Inferior parietal cortex (tissue), 1 donor: ENCODE measurements around the gene SNX10.
"Not testable (repeated sequence)": the region's sequence is repeated elsewhere in the genome, so short reads cannot be mapped to it uniquely, and the experiment has no call there.

Experiments
- DNase-seq: peaks from one replicate; pipeline ENCODE4 v3.0.0-alpha.2; 2016; ENCODE audit errors: extremely low spot score

Gene SNX10

GRCh38 chr7:26291699-26292538 is at the start of gene SNX10:
SNX10 (plus strand) TSS chr7:26291862; CDS start chr7:26346443, 54,581 bp downstream.
- peak; percentile 44 for DNase-seq

GRCh38 chr7:26245150-26245549 is 46.5 kb upstream of the SNX10 start:
- no peak for DNase-seq

- no peak for DNase-seq
Observed at GRCh38 chr7:26250239-26250638, 41.4 kb upstream of the SNX10 start.

GRCh38 chr7:26261866-26262265 is 29.8 kb upstream of the SNX10 start:
- not testable (repeated sequence) for DNase-seq

GRCh38 chr7:26265065-26265464 is 26.6 kb upstream of the SNX10 start:
- DNase-seq = no peak

GRCh38 chr7:26265499-26266075 is 26.1 kb upstream of the SNX10 start:
- no peak for DNase-seq

- DNase-seq = no peak
Observed at GRCh38 chr7:26267601-26268166, 24.0 kb upstream of the SNX10 start.

GRCh38 chr7:26275213-26275612 is 16.4 kb upstream of the SNX10 start:
- DNase-seq = no peak

GRCh38 chr7:26278770-26279169 is 12.9 kb upstream of the SNX10 start:
- DNase-seq = no peak

GRCh38 chr7:26279405-26279804 is 12.3 kb upstream of the SNX10 start:
- DNase-seq = no peak

GRCh38 chr7:26280097-26280496 is 11.6 kb upstream of the SNX10 start:
- no peak for DNase-seq

GRCh38 chr7:26280723-26281122 is 10.9 kb upstream of the SNX10 start:
- DNase-seq = no peak

GRCh38 chr7:26284477-26284876 is 7.2 kb upstream of the SNX10 start:
- no peak for DNase-seq

GRCh38 chr7:26284995-26285632 is 6.5 kb upstream of the SNX10 start:
- DNase-seq = no peak

- no peak for DNase-seq
Observed at GRCh38 chr7:26286157-26286556, 5.5 kb upstream of the SNX10 start.

GRCh38 chr7:26288126-26288525 is 3.5 kb upstream of the SNX10 start:
- not testable (repeated sequence) for DNase-seq

GRCh38 chr7:26291251-26291650 is 411 bp upstream of the SNX10 start:
- DNase-seq = no peak

GRCh38 chr7:26292768-26293560 is 1.3 kb downstream of the SNX10 start:
- DNase-seq = no peak

GRCh38 chr7:26293569-26294308 is 2.1 kb downstream of the SNX10 start:
- no peak for DNase-seq

GRCh38 chr7:26295015-26295414 is 3.4 kb downstream of the SNX10 start:
- DNase-seq = no peak

GRCh38 chr7:26295586-26295985 is 3.9 kb downstream of the SNX10 start:
- DNase-seq = no peak
